SK-N-SH (cell line): ENCODE measurements around the gene ENDOG. TPM values are rescaled to one million over a fixed set of nuclear protein-coding genes. Genes with fewer than 3 reads are reported as not detected.

Experiments
- CTCF ChIA-PET: fragments of 300-600, 350-600 bp; formaldehyde crosslinking; extraction: SDS; loops from one replicate; lab custom pipeline; 2021; lab: Yijun Ruan, JAX
- POLR2A ChIA-PET: fragments of 350-600 bp; sonication (Branson Sonifier 250); formaldehyde crosslinking; extraction: SDS; loops from one replicate; lab custom pipeline; 2020; ENCODE audit warnings: antibody characterized with exemption, inconsistent platforms; lab: Yijun Ruan, JAX
- DNase-seq: peaks from one replicate; pipeline ENCODE4 v3.0.0; 2012
- H2AFZ ChIP-seq: fragments of 200-600 bp; sonication (generic); 2 replicates; pipeline ENCODE4 v1.8.1; 2016; ENCODE audit warnings: antibody characterized with exemption, mild to moderate bottlenecking, low read depth
- H3F3A ChIP-seq: fragments of 200-600 bp; sonication (generic); replicated peaks from 2 replicates; pipeline ENCODE3; 2016; ENCODE audit warnings: antibody characterized with exemption, mild to moderate bottlenecking; ENCODE audit not compliant: insufficient read depth
- H3K27ac ChIP-seq, 2 experiments: fragments of 200-500 bp in 1 of 2; fragments of 200-600 bp in 1 of 2; sonication (Bioruptor generic) in 1 of 2; sonication (generic), shearing (Covaris generic) in 1 of 2; 2 replicates each; pipeline versions ENCODE4 v1.5.1 to v1.6.1; 2014 to 2016; ENCODE audit warnings: low read depth in 2 of 2, inconsistent platforms in 1 of 2, low read length in 1 of 2, mild to moderate bottlenecking in 1 of 2, mixed read lengths in 1 of 2
- H3K27me3 ChIP-seq: fragments of 200-600 bp; sonication (generic), shearing (Covaris generic); 2 replicates; pipeline ENCODE4 v1.6.1; 2016; ENCODE audit warnings: mixed run types; ENCODE audit not compliant: insufficient read depth
- H3K36me3 ChIP-seq, 2 experiments: fragments of 200-500 bp in 1 of 2; fragments of 200-600 bp in 1 of 2; sonication (Bioruptor generic) in 1 of 2; sonication (generic) in 1 of 2; replicated peaks in 1 of 2; 2 replicates each; pipeline versions ENCODE3 to v1.5.1; 2014 to 2016; ENCODE audit warnings: low read length in 1 of 2, mild to moderate bottlenecking in 1 of 2; ENCODE audit not compliant: insufficient read depth in 2 of 2, control insufficient read depth in 1 of 2
- H3K4me1 ChIP-seq, 2 experiments: fragments of 200-500 bp in 1 of 2; fragments of 200-600 bp in 1 of 2; sonication (Bioruptor generic) in 1 of 2; sonication (generic), shearing (Covaris generic) in 1 of 2; 2 replicates each; pipeline versions ENCODE4 v1.5.1 to v1.6.1; 2014 to 2016; ENCODE audit warnings: low read depth in 1 of 2, low read length in 1 of 2, mixed run types in 1 of 2; ENCODE audit not compliant: insufficient read depth in 2 of 2, control insufficient read depth in 1 of 2
- H3K4me2 ChIP-seq: fragments of 200-600 bp; sonication (generic), shearing (Covaris generic); 2 replicates; pipeline ENCODE4 v1.6.1; 2017; ENCODE audit warnings: mixed run types
- H3K4me3 ChIP-seq, 2 experiments: fragments of 200-500 bp in 1 of 2; fragments of 200-600 bp in 1 of 2; sonication (Bioruptor generic) in 1 of 2; sonication (generic), shearing (Covaris generic) in 1 of 2; 2 replicates each; pipeline versions ENCODE4 v1.5.1 to v1.8.1; 2014 to 2016; ENCODE audit warnings: low read depth in 2 of 2, inconsistent platforms in 1 of 2, low read length in 1 of 2, mild to moderate bottlenecking in 1 of 2, mixed read lengths in 1 of 2, moderate library complexity in 1 of 2
- H3K79me2 ChIP-seq: fragments of 200-600 bp; sonication (generic); 2 replicates; pipeline ENCODE4 v1.8.1; 2017; ENCODE audit warnings: mild to moderate bottlenecking; ENCODE audit not compliant: insufficient read depth
- H3K9ac ChIP-seq: fragments of 200-600 bp; sonication (generic); 2 replicates; pipeline ENCODE4 v1.6.1; 2017; ENCODE audit warnings: mixed run types
- H3K9me2 ChIP-seq: fragments of 200-600 bp; sonication (generic); 2 replicates; pipeline ENCODE4 v1.6.1; 2017; ENCODE audit warnings: mixed run types
- H3K9me3 ChIP-seq: fragments of 200-600 bp; sonication (generic); 2 replicates; pipeline ENCODE4 v1.6.1; 2017; ENCODE audit warnings: mixed run types, mild to moderate bottlenecking, moderate library complexity
- H4K20me1 ChIP-seq: fragments of 200-600 bp; sonication (generic); 2 replicates; pipeline ENCODE4 v1.6.1; 2017; ENCODE audit warnings: mild to moderate bottlenecking, mixed run types; ENCODE audit not compliant: insufficient read depth
- CHD2 ChIP-seq: fragments of 150-350 bp; IDR thresholded peaks from 2 replicates; pipeline ENCODE4 v1.6.1; 2018; ENCODE audit warnings: low read length; ENCODE audit not compliant: partially characterized antibody
- ELF1 ChIP-seq: IDR thresholded peaks from 2 replicates; pipeline ENCODE4 v1.4.0; 2012
- EZH2phosphoT487 ChIP-seq: fragments of 200-600 bp; sonication (generic); IDR thresholded peaks from 2 replicates; pipeline ENCODE4 v1.6.1; 2017; ENCODE audit warnings: low read depth, mixed run types, mild to moderate bottlenecking, antibody characterized with exemption, moderate library complexity, borderline replicate concordance
- FOSL2 ChIP-seq: IDR thresholded peaks from 2 replicates; pipeline ENCODE4 v1.4.0; 2012; ENCODE audit warnings: low read depth, mild to moderate bottlenecking, moderate library complexity, borderline replicate concordance
- GABPA ChIP-seq: IDR thresholded peaks from 2 replicates; pipeline ENCODE4 v1.4.0; 2012; ENCODE audit warnings: low read depth, mild to moderate bottlenecking
- JUND ChIP-seq: IDR thresholded peaks from 2 replicates; pipeline ENCODE4 v1.4.0; 2012
- MAX ChIP-seq: IDR thresholded peaks from 2 replicates; pipeline ENCODE4 v1.4.0; 2012; ENCODE audit warnings: low read depth
- NRF1 ChIP-seq: IDR thresholded peaks from 2 replicates; pipeline ENCODE4 v1.6.1; 2012; ENCODE audit warnings: low read depth, mild to moderate bottlenecking, low read length
- POLR2AphosphoS5 ChIP-seq: IDR thresholded peaks from 2 replicates; pipeline ENCODE4 v1.6.1; 2012; ENCODE audit warnings: low read depth, low read length
- RAD21 ChIP-seq: IDR thresholded peaks from 2 replicates; pipeline ENCODE4 v1.6.1; 2012; ENCODE audit warnings: mild to moderate bottlenecking, low read length
- RCOR1 ChIP-seq: fragments of 150-350 bp; IDR thresholded peaks from 2 replicates; pipeline ENCODE4 v1.6.1; 2017; ENCODE audit warnings: antibody characterized with exemption, low read length
- RFX5 ChIP-seq: IDR thresholded peaks from 2 replicates; pipeline ENCODE4 v1.6.1; 2012; ENCODE audit warnings: mild to moderate bottlenecking, improper control_type of control experiment, low read length
- RXRA ChIP-seq: IDR thresholded peaks from 2 replicates; pipeline ENCODE4 v1.4.0; 2012; ENCODE audit warnings: low read depth, mild to moderate bottlenecking, borderline replicate concordance
- SIN3A ChIP-seq: IDR thresholded peaks from 2 replicates; pipeline ENCODE4 v1.6.1; 2012; ENCODE audit warnings: low read depth, mild to moderate bottlenecking, low read length, moderate library complexity, borderline replicate concordance
- SMC3 ChIP-seq: IDR thresholded peaks from 2 replicates; pipeline ENCODE4 v1.6.1; 2012; ENCODE audit warnings: low read depth, low read length, improper control_type of control experiment
- USF1 ChIP-seq: IDR thresholded peaks from 2 replicates; pipeline ENCODE4 v1.4.0; 2012; ENCODE audit warnings: low read depth, borderline replicate concordance
- ZBTB33 ChIP-seq: IDR thresholded peaks from 2 replicates; pipeline ENCODE4 v1.4.0; 2012; ENCODE audit warnings: low read depth, borderline replicate concordance
- whole genome bisulfite sequencing: methylation state at CpG from one replicate; pipeline ENCODE4 v1.1.6; 2017; ENCODE audit warnings: low lambda C conversion rate; 5-methylcytosine and 5-hydroxymethylcytosine counted together
- polyA plus RNA-seq, 3 experiments: library from polyadenylated mRNA; depleted of rRNA; stranded (reverse); fragments of >200 nt; gene quantifications; 2 replicates each; pipeline ENCODE4 v1.2.3, GENCODE V29; 2012
- TF ChIP-seq, protein P1 (sequence below): IDR thresholded peaks from 2 replicates; pipeline ENCODE4; 2012
- TF ChIP-seq, protein P2 (sequence below): IDR thresholded peaks from 2 replicates; pipeline ENCODE4 v1.6.1; 2012; ENCODE audit warnings: mild to moderate bottlenecking, low read depth, low read length, moderate library complexity

The ENDOG gene
- polyA plus RNA-seq, 1 of the 3 experiments (the other 2 are of a cell fraction): 26.6 TPM

DNA sequence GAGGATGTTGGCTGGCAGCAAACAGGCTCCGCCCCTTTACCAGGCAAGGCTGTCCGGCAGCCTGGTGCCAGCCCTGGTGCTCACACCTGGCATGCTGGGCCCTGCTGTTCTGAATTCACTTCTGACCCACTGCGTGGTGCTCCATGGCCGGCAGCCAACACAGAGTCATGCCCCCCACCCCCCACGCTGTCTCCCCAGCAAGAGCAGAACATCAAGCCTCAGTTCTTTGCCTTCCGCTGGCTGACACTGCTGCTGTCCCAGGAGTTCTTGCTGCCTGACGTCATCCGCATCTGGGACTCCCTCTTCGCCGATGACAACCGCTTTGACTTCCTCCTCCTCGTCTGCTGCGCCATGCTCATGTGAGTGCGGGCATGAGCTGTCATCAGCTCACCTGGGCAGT lies 12.6 kb upstream of the ENDOG start:
- ChIA-PET CTCF (interaction anchor here (2.8 kb wide), 1 partner anchor 13 kb away, joined by 8 read pairs; the partner anchor contains the start of gene ENDOG), POLR2A (no interaction called here)

More for the DNA sequence above, 12.6 kb upstream of the ENDOG start:
- no peaks in the 10 kb centered on the region for H3K27me3 ChIP-seq
- H3K9me2 ChIP-seq: no peaks in the 10 kb centered on the region
- no peak overlapping the region for H2AFZ ChIP-seq
- peaks cover 26 to 29% of the 10 kb centered on the region in 2 experiments for H3K36me3 ChIP-seq
- H3K4me3 ChIP-seq: no peak overlapping the region
- WGBS: 95% methylated on average over 12 of the region's 14 CpGs
- H3K79me2 ChIP-seq: no peaks in the 10 kb centered on the region
- H3K9ac ChIP-seq: no peak overlapping the region
- no peak for DNase-seq
- no peaks in the 10 kb centered on the region for H3F3A ChIP-seq
- H3K4me1 ChIP-seq: no peaks in the 10 kb centered on the region
- no peak for TF ChIP-seq JUND
- TF ChIP-seq, protein P1, sequence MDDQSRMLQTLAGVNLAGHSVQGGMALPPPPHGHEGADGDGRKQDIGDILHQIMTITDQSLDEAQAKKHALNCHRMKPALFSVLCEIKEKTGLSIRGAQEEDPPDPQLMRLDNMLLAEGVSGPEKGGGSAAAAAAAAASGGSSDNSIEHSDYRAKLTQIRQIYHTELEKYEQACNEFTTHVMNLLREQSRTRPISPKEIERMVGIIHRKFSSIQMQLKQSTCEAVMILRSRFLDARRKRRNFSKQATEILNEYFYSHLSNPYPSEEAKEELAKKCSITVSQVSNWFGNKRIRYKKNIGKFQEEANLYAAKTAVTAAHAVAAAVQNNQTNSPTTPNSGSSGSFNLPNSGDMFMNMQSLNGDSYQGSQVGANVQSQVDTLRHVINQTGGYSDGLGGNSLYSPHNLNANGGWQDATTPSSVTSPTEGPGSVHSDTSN: no peak
- no peak for TF ChIP-seq POLR2AphosphoS5
- TF ChIP-seq RAD21: no peak
- TF ChIP-seq EZH2phosphoT487: no peak
- TF ChIP-seq GABPA: no peak
- TF ChIP-seq, protein P2, sequence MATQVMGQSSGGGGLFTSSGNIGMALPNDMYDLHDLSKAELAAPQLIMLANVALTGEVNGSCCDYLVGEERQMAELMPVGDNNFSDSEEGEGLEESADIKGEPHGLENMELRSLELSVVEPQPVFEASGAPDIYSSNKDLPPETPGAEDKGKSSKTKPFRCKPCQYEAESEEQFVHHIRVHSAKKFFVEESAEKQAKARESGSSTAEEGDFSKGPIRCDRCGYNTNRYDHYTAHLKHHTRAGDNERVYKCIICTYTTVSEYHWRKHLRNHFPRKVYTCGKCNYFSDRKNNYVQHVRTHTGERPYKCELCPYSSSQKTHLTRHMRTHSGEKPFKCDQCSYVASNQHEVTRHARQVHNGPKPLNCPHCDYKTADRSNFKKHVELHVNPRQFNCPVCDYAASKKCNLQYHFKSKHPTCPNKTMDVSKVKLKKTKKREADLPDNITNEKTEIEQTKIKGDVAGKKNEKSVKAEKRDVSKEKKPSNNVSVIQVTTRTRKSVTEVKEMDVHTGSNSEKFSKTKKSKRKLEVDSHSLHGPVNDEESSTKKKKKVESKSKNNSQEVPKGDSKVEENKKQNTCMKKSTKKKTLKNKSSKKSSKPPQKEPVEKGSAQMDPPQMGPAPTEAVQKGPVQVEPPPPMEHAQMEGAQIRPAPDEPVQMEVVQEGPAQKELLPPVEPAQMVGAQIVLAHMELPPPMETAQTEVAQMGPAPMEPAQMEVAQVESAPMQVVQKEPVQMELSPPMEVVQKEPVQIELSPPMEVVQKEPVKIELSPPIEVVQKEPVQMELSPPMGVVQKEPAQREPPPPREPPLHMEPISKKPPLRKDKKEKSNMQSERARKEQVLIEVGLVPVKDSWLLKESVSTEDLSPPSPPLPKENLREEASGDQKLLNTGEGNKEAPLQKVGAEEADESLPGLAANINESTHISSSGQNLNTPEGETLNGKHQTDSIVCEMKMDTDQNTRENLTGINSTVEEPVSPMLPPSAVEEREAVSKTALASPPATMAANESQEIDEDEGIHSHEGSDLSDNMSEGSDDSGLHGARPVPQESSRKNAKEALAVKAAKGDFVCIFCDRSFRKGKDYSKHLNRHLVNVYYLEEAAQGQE: no peak
- no peak for TF ChIP-seq SIN3A
- no peak for TF ChIP-seq ELF1
- no peak for TF ChIP-seq SMC3
- no peak for TF ChIP-seq ZBTB33
- TF ChIP-seq NRF1: no peak
- no peak for TF ChIP-seq RXRA
- no peak for TF ChIP-seq MAX
- no peak for TF ChIP-seq USF1
- TF ChIP-seq RCOR1: no peak
- TF ChIP-seq RFX5: no peak
- TF ChIP-seq FOSL2: no peak
- no peak for TF ChIP-seq CHD2
- no peaks in the 10 kb centered on the region for H3K9me3 ChIP-seq
- H3K27ac ChIP-seq: no peak overlapping the region
- no peaks in the 10 kb centered on the region for H4K20me1 ChIP-seq
- no peak overlapping the region for H3K4me2 ChIP-seq
